GM19099 (cell line): Measurements from ENCODE around the gene TFRC.

Experiments
- POLR2A ChIP-seq: IDR thresholded peaks from 3 replicates; pipeline ENCODE4 v1.6.1; 2011; ENCODE audit warnings: low read depth; ENCODE audit not compliant: insufficient read length; ENCODE audit errors: extremely low read depth

Gene TFRC

DNA sequence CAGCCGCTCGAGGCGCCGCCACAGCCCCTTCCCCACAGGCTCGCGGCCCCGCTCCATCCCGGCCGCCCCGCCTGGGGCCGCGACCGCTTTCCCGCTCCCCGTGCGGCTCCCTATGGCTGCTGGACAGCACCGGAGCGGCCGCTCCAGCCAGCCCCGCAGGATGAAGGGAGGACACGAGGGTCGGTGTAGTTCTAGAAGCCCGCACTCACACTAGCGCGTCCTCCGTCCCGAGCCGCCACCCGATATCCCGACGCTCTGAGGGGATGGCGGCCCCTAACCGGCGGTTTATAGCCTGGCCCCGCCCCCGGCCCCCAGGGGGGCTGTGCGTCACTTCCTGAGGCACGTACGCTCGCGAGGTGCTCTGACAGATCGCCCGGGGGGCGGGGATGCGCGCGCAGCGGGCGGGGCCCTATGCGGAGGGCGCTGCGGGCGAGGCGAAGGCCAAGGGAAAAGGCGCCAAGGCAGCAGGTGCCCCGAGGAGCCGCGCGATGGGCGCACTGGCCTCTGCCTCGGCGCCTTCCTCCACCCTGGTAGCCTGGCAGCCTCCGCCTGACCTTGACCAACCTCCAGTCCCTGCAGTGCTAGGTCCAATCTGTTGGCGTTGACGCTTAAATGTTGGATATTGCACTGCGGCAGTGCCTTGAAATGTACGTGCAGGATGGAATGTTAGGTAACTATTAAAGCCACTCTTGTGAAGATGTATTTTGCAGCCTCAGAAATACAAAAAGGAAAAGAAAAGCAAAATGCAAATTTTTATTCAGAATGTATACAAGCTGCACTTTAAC is at the start of gene TFRC:
TFRC (minus strand) TSS at position 257 of the 785 bp plus-strand sequence. CDS start 4,991 bp downstream, outside the sequence.
- TF ChIP-seq POLR2A = peak; percentile 100

GRCh38 chr3:196128172-196128843 is 46.4 kb upstream of the TFRC start:
- TF ChIP-seq POLR2A = no peak

- TF ChIP-seq POLR2A = no peak
Observed at GRCh38 chr3:196127308-196128040, 45.6 kb upstream of the TFRC start.

GRCh38 chr3:196124608-196125007 is 42.7 kb upstream of the TFRC start:
- no peak for TF ChIP-seq POLR2A

DNA sequence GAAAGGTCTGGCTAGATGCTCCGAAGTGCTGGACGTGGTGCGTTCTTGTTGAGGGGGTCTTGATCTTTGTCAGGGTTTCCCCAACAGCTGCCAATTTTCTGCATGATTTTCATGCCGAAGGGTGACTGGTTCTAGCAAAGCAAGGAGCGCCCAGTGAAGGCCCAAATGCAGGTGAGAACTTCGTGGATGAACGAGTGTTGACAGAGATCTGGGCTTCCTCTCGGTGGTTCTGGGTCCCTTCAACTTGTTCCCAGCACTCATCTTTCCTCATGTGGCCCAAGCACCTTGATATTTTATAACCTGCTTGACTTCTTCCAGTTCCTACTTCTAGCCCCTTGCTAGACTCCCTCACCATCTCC is 40.8 kb upstream of the TFRC start:
- TF ChIP-seq POLR2A = no peak

DNA sequence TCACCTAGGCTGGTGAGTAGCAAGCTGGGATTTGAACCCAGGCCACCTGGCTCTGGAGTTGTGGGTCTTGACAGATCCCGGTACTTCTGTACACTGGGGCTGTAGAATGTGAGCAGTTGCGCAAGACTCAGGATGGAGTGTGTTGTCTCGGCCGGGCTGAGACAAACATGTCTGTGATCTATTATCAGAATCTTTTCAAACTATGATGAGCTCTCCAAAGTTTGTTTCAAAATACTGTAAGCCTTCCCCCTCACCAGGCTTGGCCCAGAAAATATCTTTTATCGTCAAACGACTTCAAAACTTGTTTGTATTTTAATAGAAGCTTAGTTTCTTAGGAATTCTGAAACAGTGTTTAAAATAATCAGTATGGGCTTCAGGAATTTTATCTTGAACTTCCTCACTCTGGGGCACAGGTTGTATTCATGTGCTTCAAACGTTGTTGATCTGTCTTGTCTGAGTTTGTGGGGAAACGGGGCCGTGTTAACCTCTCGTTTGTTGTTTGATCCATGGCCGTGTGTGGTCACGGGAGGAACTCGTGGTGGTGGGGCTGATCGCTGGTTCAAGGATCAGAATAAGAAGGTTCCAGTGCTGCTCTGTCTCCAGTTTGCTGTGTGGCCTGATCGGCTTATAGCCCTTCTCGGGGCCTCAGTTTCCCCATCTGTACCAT is 40.3 kb upstream of the TFRC start:
- no peak for TF ChIP-seq POLR2A

GRCh38 chr3:196121066-196121465 is 39.2 kb upstream of the TFRC start:
- no peak for TF ChIP-seq POLR2A

GRCh38 chr3:196120291-196120951 is 38.5 kb upstream of the TFRC start:
- no peak for TF ChIP-seq POLR2A

DNA sequence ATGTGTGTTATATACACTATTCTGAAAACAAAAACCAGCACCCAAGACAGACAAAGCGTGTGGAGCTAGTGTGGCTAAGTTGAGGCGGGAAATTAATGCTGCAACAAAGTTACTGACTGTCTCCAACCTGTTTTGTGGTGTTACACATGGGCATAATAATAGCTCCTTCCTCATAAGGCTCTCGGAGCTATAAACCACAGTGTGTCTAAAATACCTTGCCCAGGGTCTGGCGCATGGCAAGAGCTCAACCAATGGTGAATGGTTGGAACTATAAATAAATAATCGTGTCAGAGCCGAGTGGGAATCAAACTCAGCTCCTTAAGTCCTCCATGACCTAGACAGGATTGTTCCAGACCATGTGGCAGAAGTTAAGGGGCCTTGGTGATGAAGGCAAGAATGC is 35.9 kb upstream of the TFRC start:
- TF ChIP-seq POLR2A = no peak

DNA sequence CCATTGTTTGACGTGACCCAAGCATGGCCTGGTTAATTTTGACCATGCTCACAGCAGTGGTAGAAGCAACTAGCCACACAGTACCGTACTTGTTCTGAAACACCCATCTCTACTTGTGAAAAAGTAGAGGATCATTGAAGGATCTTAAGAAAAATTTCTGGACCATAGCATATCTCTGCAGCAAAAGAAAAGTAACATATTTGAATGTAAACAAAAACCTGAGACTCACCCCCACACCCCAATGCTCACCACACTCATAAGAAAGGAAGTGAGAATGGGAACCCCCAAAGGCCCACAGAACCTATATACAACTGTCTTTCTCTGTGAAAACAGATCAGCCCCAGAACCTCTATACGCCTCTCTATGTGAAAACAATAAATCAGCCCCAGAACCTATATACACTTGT is 33.8 kb upstream of the TFRC start:
- TF ChIP-seq POLR2A = no peak

GRCh38 chr3:196111939-196112386 is 30.1 kb upstream of the TFRC start:
- TF ChIP-seq POLR2A = no peak

GRCh38 chr3:196108075-196108743 is 26.3 kb upstream of the TFRC start:
- TF ChIP-seq POLR2A = no peak

- TF ChIP-seq POLR2A = no peak
Observed at GRCh38 chr3:196097373-196098154, 15.7 kb upstream of the TFRC start.

DNA sequence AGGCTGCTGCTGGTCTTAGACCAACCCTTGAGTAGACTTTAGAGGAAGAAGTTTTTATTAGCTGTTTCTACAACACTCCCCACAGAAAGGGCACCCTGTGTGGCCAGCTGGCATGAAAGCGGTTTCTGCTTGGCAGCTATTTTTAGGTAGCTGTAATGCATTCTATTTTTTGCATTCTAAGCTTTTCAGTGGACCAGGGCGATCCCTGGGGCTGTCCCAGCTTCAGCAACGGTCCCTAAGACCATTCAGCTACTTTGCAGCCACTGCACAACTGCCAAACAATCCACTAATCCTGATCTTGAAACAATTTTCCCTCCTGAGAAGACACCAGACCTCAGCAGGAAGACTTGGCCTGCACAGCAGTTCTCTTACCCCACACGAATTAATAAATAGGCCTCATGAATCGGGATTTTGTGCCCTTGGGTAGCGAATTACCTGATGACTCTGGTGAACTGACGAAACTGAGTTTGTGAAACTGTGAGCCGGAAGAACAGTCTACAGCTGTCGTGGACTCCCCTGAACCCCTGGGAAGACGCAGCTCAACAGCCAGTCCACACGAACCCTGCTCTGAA is 14.6 kb upstream of the TFRC start:
- no peak for TF ChIP-seq POLR2A
